Stomach (tissue), 9 donors: ENCODE results near the gene LRP6. TPM values are rescaled to one million over a fixed set of nuclear protein-coding genes. Genes with fewer than 3 reads are reported as not detected.

Experiments
- DNase-seq, 2 donors: peaks; one replicate each; pipeline versions ENCODE4 v3.0.0 to v3.0.0-alpha.2; 2013 to 2019
- H3K27ac ChIP-seq, 5 donors: fragments of 200-600 bp in 4 of 5; sonication (generic) in 4 of 5; one replicate each; pipeline ENCODE4 v1.5.1; 2013 to 2019; ENCODE audit warnings: mild to moderate bottlenecking in 1 of 5, moderate library complexity in 1 of 5
- H3K27me3 ChIP-seq, 3 donors: fragments of 200-600 bp; sonication (generic); one replicate each; pipeline ENCODE4 v1.5.1; 2017 to 2019; ENCODE audit warnings: mixed run types in 1 of 3
- H3K36me3 ChIP-seq, 4 donors: fragments of 200-600 bp; sonication (generic); 1 replicate in 3 of 4; 2 replicates in 1 of 4; pipeline ENCODE4 v1.5.1; 2016 to 2019
- H3K4me1 ChIP-seq, 4 donors: fragments of 200-600 bp; sonication (generic); one replicate each; pipeline ENCODE4 v1.5.1; 2016 to 2019
- H3K4me3 ChIP-seq, 4 donors: fragments of 200-600 bp; sonication (generic) in 3 of 4; one replicate each; pipeline ENCODE4 v1.5.1; 2016 to 2019; ENCODE audit warnings: mild to moderate bottlenecking in 1 of 4
- H3K9me3 ChIP-seq, 4 donors: fragments of 200-600 bp; sonication (generic); one replicate each; pipeline ENCODE4 v1.5.1; 2016 to 2019
- EP300 ChIP-seq: sonication (generic); formaldehyde crosslinking; IDR thresholded peaks from one replicate; pipeline ENCODE4 v1.6.1; 2017; ENCODE audit warnings: antibody characterized with exemption
- POLR2A ChIP-seq, 4 donors: fragments of 450-650 bp; IDR thresholded peaks; one replicate each; pipeline ENCODE4 v1.6.1; 2016; ENCODE audit warnings: antibody characterized with exemption in 4 of 4, control low read depth in 2 of 4, mild to moderate bottlenecking in 1 of 4, moderate library complexity in 1 of 4
- POLR2AphosphoS5 ChIP-seq, 3 donors: sonication (generic); formaldehyde crosslinking; IDR thresholded peaks; one replicate each; pipeline ENCODE4 v1.6.1; 2016; ENCODE audit warnings: antibody characterized with exemption in 3 of 3
- WGBS, 5 donors: extraction: QIAGEN DNeasy Blood & Tissue Kit in 3 of 5; methylation state at CpG; one replicate each; pipeline versions ENCODE4 v1.1.5 to v1.1.7; 2013 to 2018; 5-methylcytosine and 5-hydroxymethylcytosine counted together
- intact Hi-C: fragments of 100-400 bp; cut with DNase I; formaldehyde crosslinking; loops from one replicate; pipeline ENCODE4 v1.15.1; 2023; ENCODE audit warnings: low total_unique reads
- polyA plus RNA-seq, 3 donors: library from polyadenylated mRNA; stranded (reverse); fragments of 200-250 nt; gene quantifications; one replicate each; pipeline ENCODE4 v1.2.3, GENCODE V29; 2013
- total RNA-seq, 5 donors: library from RNA; depleted of rRNA; stranded (reverse); fragments of >200 nt; gene quantifications; one replicate each; pipeline versions ENCODE4 v1.1.0 to v1.2.3, GENCODE V29; 2014 to 2016
- TF ChIP-seq, protein P1 (sequence below), 7 experiments: fragments of 450-650 bp in 4 of 7; fragments of 200-600 bp in 3 of 7; sonication (generic) in 3 of 7; IDR thresholded peaks; one replicate each; pipeline ENCODE4 v1.5.1; 2016 to 2019; ENCODE audit warnings: antibody characterized with exemption in 7 of 7, control low read depth in 2 of 7, mild to moderate bottlenecking in 1 of 7
- donor health status: healthy with polysubstance abuse.
- donor health status: Bipolar disorder and iron deficiency.
- donor health status: healthy.

The LRP6 gene
- total and polyA plus RNA-seq, 8 donors: 2.7 to 113 (median 36.8) TPM

DNA sequence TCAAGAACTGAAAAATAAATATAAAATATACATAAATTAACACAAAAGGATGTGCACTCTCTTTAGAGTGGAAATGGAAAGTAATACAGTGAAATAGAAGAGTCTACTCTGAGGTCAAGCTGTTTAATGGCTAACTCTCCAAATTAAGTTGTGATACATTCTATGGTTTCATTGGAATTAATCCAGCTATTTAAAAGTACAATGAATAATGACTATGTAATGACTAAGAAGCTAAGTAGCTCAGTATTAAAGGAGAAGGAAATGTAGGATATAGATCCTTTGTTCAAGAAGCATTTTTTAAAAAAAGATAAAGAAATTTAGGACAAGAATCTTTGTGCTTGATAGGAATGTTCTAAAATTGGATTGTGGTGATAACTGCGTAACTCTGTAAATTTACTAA is 85.3 kb downstream of the LRP6 start:
- Histone ChIP-seq H3K4me1 (peaks cover 8 to 30% (median 19%) of the 10 kb centered on the region in 4 donors), H3K27me3 (no peaks in the 10 kb centered on the region), H3K9me3 (no peaks in the 10 kb centered on the region), H3K4me3 (no peak overlapping the region), H3K36me3 (peaks cover 0 to 9% (median 4%) of the 10 kb centered on the region in 4 donors), H3K27ac (no peak overlapping the region)
- 94 to 96% (median 96%) methylated on average over 1 of the region's 1 CpG for WGBS, 5 donors
- DNase-seq: no peak
- TF ChIP-seq EP300 (no peak), POLR2A (IDR thresholded peaks at IDR 0.05) (no peak), POLR2AphosphoS5 (IDR thresholded peaks at IDR 0.05) (no peak)
- TF ChIP-seq, protein P1, sequence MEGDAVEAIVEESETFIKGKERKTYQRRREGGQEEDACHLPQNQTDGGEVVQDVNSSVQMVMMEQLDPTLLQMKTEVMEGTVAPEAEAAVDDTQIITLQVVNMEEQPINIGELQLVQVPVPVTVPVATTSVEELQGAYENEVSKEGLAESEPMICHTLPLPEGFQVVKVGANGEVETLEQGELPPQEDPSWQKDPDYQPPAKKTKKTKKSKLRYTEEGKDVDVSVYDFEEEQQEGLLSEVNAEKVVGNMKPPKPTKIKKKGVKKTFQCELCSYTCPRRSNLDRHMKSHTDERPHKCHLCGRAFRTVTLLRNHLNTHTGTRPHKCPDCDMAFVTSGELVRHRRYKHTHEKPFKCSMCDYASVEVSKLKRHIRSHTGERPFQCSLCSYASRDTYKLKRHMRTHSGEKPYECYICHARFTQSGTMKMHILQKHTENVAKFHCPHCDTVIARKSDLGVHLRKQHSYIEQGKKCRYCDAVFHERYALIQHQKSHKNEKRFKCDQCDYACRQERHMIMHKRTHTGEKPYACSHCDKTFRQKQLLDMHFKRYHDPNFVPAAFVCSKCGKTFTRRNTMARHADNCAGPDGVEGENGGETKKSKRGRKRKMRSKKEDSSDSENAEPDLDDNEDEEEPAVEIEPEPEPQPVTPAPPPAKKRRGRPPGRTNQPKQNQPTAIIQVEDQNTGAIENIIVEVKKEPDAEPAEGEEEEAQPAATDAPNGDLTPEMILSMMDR (IDR thresholded peaks at IDR 0.05): no peak
- intact Hi-C loops: no loop called here

DNA sequence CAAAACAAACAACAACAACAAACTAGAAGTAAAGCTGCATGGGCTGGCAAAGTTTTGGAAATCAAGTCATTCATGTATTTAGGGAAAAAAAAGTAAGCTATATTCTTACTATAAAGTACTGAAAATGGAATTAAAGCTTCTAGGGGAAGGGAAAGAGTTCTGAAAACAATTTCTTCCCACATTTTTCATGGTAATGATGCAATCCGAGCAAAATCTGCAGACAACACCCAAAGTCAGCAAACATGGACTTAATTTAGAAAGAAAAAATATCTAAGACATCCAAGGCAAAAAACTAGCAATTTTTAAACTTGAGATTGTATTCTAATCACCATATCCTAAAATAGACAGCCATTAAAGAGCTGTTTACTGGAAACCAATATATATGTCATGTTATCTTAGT is 86.3 kb downstream of the LRP6 start:
- intact Hi-C loops: no loop called here
- Histone ChIP-seq H3K27ac (no peak overlapping the region), H3K9me3 (no peaks in the 10 kb centered on the region), H3K4me1 (peaks cover 8 to 30% (median 19%) of the 10 kb centered on the region in 4 donors), H3K27me3 (no peaks in the 10 kb centered on the region), H3K4me3 (no peak overlapping the region), H3K36me3 (peaks cover 0 to 8% (median 3%) of the 10 kb centered on the region in 4 donors)
- WGBS, 5 donors: 81 to 89% (median 85%) methylated on average over 1 of the region's 1 CpG
- no peak for TF ChIP-seq POLR2AphosphoS5 (IDR thresholded peaks at IDR 0.05)
- TF ChIP-seq POLR2A (IDR thresholded peaks at IDR 0.05): no peak
- TF ChIP-seq, protein P1 (IDR thresholded peaks at IDR 0.05): no peak
- no peak for TF ChIP-seq EP300
- no peak for DNase-seq

DNA sequence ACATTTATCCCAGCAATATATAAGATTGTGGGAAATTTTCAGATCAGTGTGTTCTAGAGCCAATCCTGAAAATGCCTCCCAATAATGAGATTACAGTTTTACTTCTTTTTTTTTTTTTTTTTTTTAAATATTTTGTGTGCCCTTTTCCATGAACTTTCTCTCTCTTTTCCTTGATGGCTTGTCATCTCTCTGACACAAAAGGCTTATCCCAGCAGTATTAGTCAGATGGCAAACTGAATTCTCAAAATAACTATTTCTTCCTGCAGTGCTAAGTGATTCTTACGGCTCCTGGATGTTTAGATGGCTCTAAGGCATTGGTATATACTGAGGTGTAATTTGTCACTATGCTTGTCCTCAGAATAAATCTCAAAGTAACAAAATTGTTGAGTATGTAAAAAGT is 86.7 kb downstream of the LRP6 start:
- no peak for TF ChIP-seq POLR2AphosphoS5 (IDR thresholded peaks at IDR 0.05)
- TF ChIP-seq POLR2A (IDR thresholded peaks at IDR 0.05): no peak
- TF ChIP-seq, protein P1 (IDR thresholded peaks at IDR 0.05): no peak
- TF ChIP-seq EP300: no peak
- Histone ChIP-seq H3K27me3 (no peaks in the 10 kb centered on the region), H3K9me3 (no peaks in the 10 kb centered on the region), H3K4me3 (no peak overlapping the region), H3K27ac (no peak overlapping the region), H3K4me1 (peaks cover 8 to 32% (median 21%) of the 10 kb centered on the region in 4 donors), H3K36me3 (peaks cover 0 to 8% (median 3%) of the 10 kb centered on the region in 4 donors)
- 0 to 50% (median 36%) methylated on average over 1 of the region's 1 CpG for WGBS, 5 donors
- DNase-seq: no peak
- intact Hi-C loops: no loop called here

DNA sequence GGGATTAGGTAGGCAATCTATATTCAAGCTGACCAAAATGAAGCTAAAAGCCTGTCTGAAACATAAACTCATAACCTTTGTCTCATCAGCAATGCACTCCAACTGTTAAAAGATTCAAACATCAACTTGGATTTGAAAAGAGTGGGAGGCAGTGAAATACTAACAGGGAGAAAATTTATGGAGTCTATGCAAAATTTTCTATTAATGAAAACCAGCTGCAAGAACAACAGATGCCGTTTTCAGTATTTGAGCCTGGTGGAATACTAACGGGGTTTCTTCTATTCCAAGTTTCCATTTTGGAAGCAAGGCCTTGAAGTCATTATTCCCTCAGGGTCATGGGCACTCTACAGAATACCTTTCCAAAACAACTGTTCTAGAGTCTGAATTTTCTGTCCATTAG is 88.3 kb downstream of the LRP6 start:
- intact Hi-C loops: no loop called here
- WGBS, 5 donors: 80 to 90% (median 88%) methylated on average over 2 of the region's 2 CpGs
- Histone ChIP-seq H3K27me3 (no peaks in the 10 kb centered on the region), H3K36me3 (peaks cover 0 to 8% (median 3%) of the 10 kb centered on the region in 4 donors), H3K27ac (no peak overlapping the region), H3K4me3 (no peak overlapping the region), H3K9me3 (no peaks in the 10 kb centered on the region), H3K4me1 (peaks cover 8 to 36% (median 23%) of the 10 kb centered on the region in 4 donors)
- no peak for DNase-seq
- TF ChIP-seq POLR2AphosphoS5 (IDR thresholded peaks at IDR 0.05) (no peak), POLR2A (IDR thresholded peaks at IDR 0.05) (no peak), EP300 (no peak)
- TF ChIP-seq, protein P1 (IDR thresholded peaks at IDR 0.05): no peak
